Ishikawa (cell line): ENCODE results near the gene TTC13.

Experiments used
- CEBPB ChIP-seq: IDR thresholded peaks from 2 replicates; pipeline ENCODE4 v1.6.1; 2012
- CREB1 ChIP-seq: IDR thresholded peaks from 2 replicates; pipeline ENCODE4 v1.6.1; 2012; ENCODE audit warnings: low read depth
- EGR1 ChIP-seq: IDR thresholded peaks from 2 replicates; pipeline ENCODE4 v1.6.1; 2012
- EP300 ChIP-seq: IDR thresholded peaks from 2 replicates; pipeline ENCODE4 v1.6.1; 2012; ENCODE audit warnings: borderline replicate concordance
- FOXM1 ChIP-seq: IDR thresholded peaks from 2 replicates; pipeline ENCODE4 v1.6.1; 2012; ENCODE audit warnings: low read depth, borderline replicate concordance
- MAX ChIP-seq: IDR thresholded peaks from 2 replicates; pipeline ENCODE4 v1.6.1; 2012
- NFIC ChIP-seq: IDR thresholded peaks from 2 replicates; pipeline ENCODE4 v1.6.1; 2012
- RAD21 ChIP-seq: IDR thresholded peaks from 2 replicates; pipeline ENCODE4 v1.6.1; 2012; ENCODE audit warnings: low read depth
- TAF1 ChIP-seq: IDR thresholded peaks from 2 replicates; pipeline ENCODE4 v1.6.1; 2012; ENCODE audit warnings: low read depth, mild to moderate bottlenecking
- TEAD4 ChIP-seq: IDR thresholded peaks from 2 replicates; pipeline ENCODE4 v1.6.1; 2012
- YY1 ChIP-seq: IDR thresholded peaks from 2 replicates; pipeline ENCODE4 v1.6.1; 2012; ENCODE audit warnings: low read depth
- ZBTB7A ChIP-seq: IDR thresholded peaks from 2 replicates; pipeline ENCODE4 v1.6.1; 2012; ENCODE audit warnings: low read depth
- TF ChIP-seq, protein P1 (sequence below): IDR thresholded peaks from 2 replicates; pipeline ENCODE4 v1.6.1; 2012

- TF ChIP-seq EP300 (no peak), YY1 (no peak), CREB1 (no peak), RAD21 (no peak), ZBTB7A (no peak), FOXM1 (no peak), TEAD4 (no peak), NFIC (no peak), CEBPB (no peak), EGR1 (no peak), MAX (no peak), TAF1 (no peak)
- TF ChIP-seq, protein P1, sequence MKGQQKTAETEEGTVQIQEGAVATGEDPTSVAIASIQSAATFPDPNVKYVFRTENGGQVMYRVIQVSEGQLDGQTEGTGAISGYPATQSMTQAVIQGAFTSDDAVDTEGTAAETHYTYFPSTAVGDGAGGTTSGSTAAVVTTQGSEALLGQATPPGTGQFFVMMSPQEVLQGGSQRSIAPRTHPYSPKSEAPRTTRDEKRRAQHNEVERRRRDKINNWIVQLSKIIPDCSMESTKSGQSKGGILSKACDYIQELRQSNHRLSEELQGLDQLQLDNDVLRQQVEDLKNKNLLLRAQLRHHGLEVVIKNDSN, result no peak
Measured at GRCh38 chr1:230898748-230899147, 79.9 kb downstream of the TTC13 start.
